Gastrocnemius medialis (tissue), 4 donors: ENCODE measurements around the gene LRFN3. TPM values are rescaled to one million over a fixed set of nuclear protein-coding genes. Genes with fewer than 3 reads are reported as not detected.
"Not testable (repeated sequence)": the region's sequence is repeated elsewhere in the genome, so short reads cannot be mapped to it uniquely, and the experiment has no call there.

ENCODE experiments used
- ATAC-seq, 2 donors: fragments of 150-250 bp; one replicate each; pipeline ENCODE4 v1.9.1; 2016
- DNase-seq, 2 donors: peaks; one replicate each; pipeline ENCODE4 v3.0.0-alpha.2; 2019
- H3K27ac ChIP-seq, 4 donors: fragments of 200-600 bp; sonication (generic); 1 replicate in 1 of 4; 2 replicates in 3 of 4; pipeline ENCODE4 v1.5.1; 2016 to 2018; ENCODE audit warnings: mild to moderate bottlenecking in 2 of 4, moderate library complexity in 1 of 4
- H3K27me3 ChIP-seq, 3 donors: fragments of 200-600 bp; sonication (generic) in 2 of 3; 1 replicate in 1 of 3; 2 replicates in 2 of 3; pipeline versions ENCODE4 v1.5.1 to v1.6.0; 2016 to 2019; ENCODE audit warnings: mild to moderate bottlenecking in 1 of 3, moderate library complexity in 1 of 3
- H3K36me3 ChIP-seq, 2 donors: fragments of 200-600 bp; sonication (generic) in 1 of 2; one replicate each; pipeline ENCODE4 v1.5.1; 2017 to 2018
- H3K4me1 ChIP-seq, 2 donors: fragments of 200-600 bp; sonication (generic) in 1 of 2; one replicate each; pipeline ENCODE4 v1.5.1; 2016 to 2017; ENCODE audit warnings: mild to moderate bottlenecking in 2 of 2
- H3K4me3 ChIP-seq, 4 donors: fragments of 200-600 bp; sonication (generic) in 3 of 4; 1 replicate in 1 of 4; 2 replicates in 3 of 4; pipeline ENCODE4 v1.5.1; 2016 to 2019; ENCODE audit warnings: mild to moderate bottlenecking in 2 of 4
- H3K9me3 ChIP-seq, 3 donors: fragments of 200-600 bp; sonication (generic) in 2 of 3; 1 replicate in 1 of 3; 2 replicates in 2 of 3; pipeline ENCODE4 v1.5.1; 2016 to 2019
- CTCF ChIP-seq, 5 experiments: fragments of 450-650 bp in 3 of 5; fragments of 200-600 bp in 2 of 5; sonication (generic) in 2 of 5; IDR thresholded peaks in 4 of 5; conservative IDR thresholded peaks in 1 of 5; 1 replicate in 4 of 5; 2 replicates in 1 of 5; pipeline ENCODE4 v1.5.1; 2016 to 2019; ENCODE audit warnings: antibody characterized with exemption in 5 of 5, mild to moderate bottlenecking in 3 of 5, moderate library complexity in 3 of 5
- POLR2A ChIP-seq, 2 donors: fragments of 450-650 bp; IDR thresholded peaks; one replicate each; pipeline ENCODE4 v1.6.1; 2017; ENCODE audit warnings: antibody characterized with exemption in 2 of 2, mild to moderate bottlenecking in 2 of 2, moderate library complexity in 2 of 2
- in situ Hi-C, 4 donors: fragments of 200-750 bp; cut with MboI; loops; one replicate each; pipeline versions ENCODE4 v1.15.0 to v1.8.0; 2017; ENCODE audit warnings: low sequenced_read_pairs in 4 of 4
- intact Hi-C: fragments of 100-400 bp; cut with DNase I; formaldehyde crosslinking; loops from one replicate; pipeline ENCODE4 v1.15.1; 2023; ENCODE audit warnings: low total_unique reads
- total RNA-seq, 4 donors: library from RNA; depleted of rRNA; stranded (reverse); fragments of >200 nt; gene quantifications; one replicate each; pipeline versions ENCODE4 v1.1.0 to v1.2.3, GENCODE V29; 2016

The LRFN3 gene
- total RNA-seq, 4 donors from 2014 or later, result 7.4 to 18.2 (median 12.8) TPM

GRCh38 chr19:35949131-35949530 is 13.0 kb downstream of the LRFN3 start:
- Histone ChIP-seq H3K4me1 (no peaks in the 10 kb centered on the region), H3K27ac (no peak overlapping the region), H3K9me3 (no peaks in the 10 kb centered on the region), H3K36me3 (no peaks in the 10 kb centered on the region), H3K27me3 (no peaks in the 10 kb centered on the region), H3K4me3 (no peak overlapping the region)
- TF ChIP-seq POLR2A (IDR thresholded peaks at IDR 0.05) (no peak), CTCF (IDR thresholded peaks at IDR 0.05 in 4 of 5, conservative IDR thresholded peaks at IDR 0.05 in 1 of 5) (no peak)
- no peak for ATAC-seq
- intact Hi-C loops, result no loop called here
- DNase-seq, result no peak
- in situ Hi-C loops, result no loop called here

- H3K9me3 ChIP-seq, result no peaks in the 10 kb centered on the region
- peaks cover 28 to 32% (median 29%) of the 10 kb centered on the region in 3 donors for H3K27me3 ChIP-seq
- TF ChIP-seq POLR2A (IDR thresholded peaks at IDR 0.05) (no peak), CTCF (IDR thresholded peaks at IDR 0.05 in 4 of 5, conservative IDR thresholded peaks at IDR 0.05 in 1 of 5) (no peak)
These were observed 19.9 kb downstream of the LRFN3 start for GRCh38 chr19:35955881-35956634.

GRCh38 chr19:35957411-35957810 is 21.2 kb downstream of the LRFN3 start:
- H3K36me3 ChIP-seq, H3K27ac ChIP-seq, ATAC-seq, H3K4me3 ChIP-seq, in situ Hi-C loops, intact Hi-C loops, H3K9me3 ChIP-seq, H3K4me1 ChIP-seq, DNase-seq: not testable (repeated sequence)
- peaks cover 34 to 38% (median 34%) of the 10 kb centered on the region in 3 donors for H3K27me3 ChIP-seq

More at GRCh38 chr19:35955881-35956634, 19.9 kb downstream of the LRFN3 start:
- DNase-seq (no peak), ATAC-seq (no peak)
- no peak overlapping the region for H3K27ac ChIP-seq
- H3K36me3 ChIP-seq, result no peaks in the 10 kb centered on the region
- in situ Hi-C loops (no loop called here), intact Hi-C loops (no loop called here)
- no peak overlapping the region for H3K4me3 ChIP-seq
- H3K4me1 ChIP-seq, result no peaks in the 10 kb centered on the region

GRCh38 chr19:35958660-35959039 is 22.5 kb downstream of the LRFN3 start:
- intact Hi-C loops, result no loop called here
- TF ChIP-seq POLR2A (IDR thresholded peaks at IDR 0.05), result no peak
- no peak for TF ChIP-seq CTCF (IDR thresholded peaks at IDR 0.05 in 4 of 5, conservative IDR thresholded peaks at IDR 0.05 in 1 of 5)
- Histone ChIP-seq H3K36me3 (no peaks in the 10 kb centered on the region), H3K4me1 (no peaks in the 10 kb centered on the region), H3K27me3 (peaks cover 34 to 38% (median 38%) of the 10 kb centered on the region in 3 donors), H3K4me3 (no peak overlapping the region), H3K27ac (no peak overlapping the region), H3K9me3 (no peaks in the 10 kb centered on the region)
- no peak for ATAC-seq
- DNase-seq, result no peak
- in situ Hi-C loops, result no loop called here

- Histone ChIP-seq H3K36me3 (no peaks in the 10 kb centered on the region), H3K4me3 (no peak overlapping the region), H3K27ac (no peak overlapping the region), H3K27me3 (peaks cover 34 to 39% (median 38%) of the 10 kb centered on the region in 3 donors), H3K4me1 (no peaks in the 10 kb centered on the region), H3K9me3 (no peaks in the 10 kb centered on the region)
- DNase-seq (no peak), ATAC-seq (no peak)
- no peak for TF ChIP-seq CTCF (IDR thresholded peaks at IDR 0.05 in 4 of 5, conservative IDR thresholded peaks at IDR 0.05 in 1 of 5)
- TF ChIP-seq POLR2A (IDR thresholded peaks at IDR 0.05), result no peak
- intact Hi-C loops, result no loop called here
- in situ Hi-C loops, result no loop called here
These were observed 23.1 kb downstream of the LRFN3 start for GRCh38 chr19:35959040-35959967.
